HepG2 (cell line): ENCODE measurements around the gene ATP6V1F.

Source experiments
- BRD4 ChIP-seq: sonication (generic); formaldehyde crosslinking; IDR thresholded peaks from 2 replicates; pipeline ENCODE4 v1.4.0; 2020; ENCODE audit warnings: missing genetic modification reagents
- CBFB ChIP-seq: sonication (generic); formaldehyde crosslinking; IDR thresholded peaks from 2 replicates; pipeline ENCODE4 v1.4.0; 2020; ENCODE audit warnings: missing genetic modification reagents
- GTF2F1 ChIP-seq: fragments of 150-350 bp; IDR thresholded peaks from 2 replicates; pipeline ENCODE4 v1.6.1; 2014; ENCODE audit warnings: low read length
- POLR2G ChIP-seq: fragments of 200-400 bp; formaldehyde crosslinking; IDR thresholded peaks from 2 replicates; pipeline ENCODE4 v1.6.1; 2018; ENCODE audit warnings: mild to moderate bottlenecking, low read depth, low read length, moderate library complexity
- ZBED4 ChIP-seq: sonication (generic); formaldehyde crosslinking; IDR thresholded peaks from 2 replicates; pipeline ENCODE4 v1.4.0; 2020; ENCODE audit warnings: missing genetic modification reagents, borderline replicate concordance
- ZNF205 ChIP-seq: IDR thresholded peaks from 2 replicates; pipeline ENCODE4 v1.6.1; 2018; ENCODE audit warnings: missing biosample characterization, missing genetic modification reagents
- ZNF292 ChIP-seq: sonication (generic); formaldehyde crosslinking; IDR thresholded peaks from 2 replicates; pipeline ENCODE4 v1.8.1; 2022; ENCODE audit warnings: mild to moderate bottlenecking, low read depth, missing genetic modification reagents, borderline replicate concordance

- TF ChIP-seq CBFB (CRISPR knock-in tag) (no peak), ZNF205 (CRISPR knock-in tag) (no peak), POLR2G (no peak), ZNF292 (CRISPR knock-in tag) (no peak), ZBED4 (CRISPR knock-in tag) (no peak), BRD4 (CRISPR knock-in tag) (no peak), GTF2F1 (no peak)
These were observed 8.4 kb downstream of the ATP6V1F start for GRCh38 chr7:128871050-128871449.
